Effector memory CD8-positive, alpha-beta T cell (primary cell): ENCODE results near the gene RABGAP1L.
"Not testable (repeated sequence)": the region's sequence is repeated elsewhere in the genome, so short reads cannot be mapped to it uniquely, and the experiment has no call there.

Experiments used
- ATAC-seq: fragments of 150-1000 bp; cut with Tn5 transposase; replicated peaks from 2 replicates; pipeline ENCODE4 v1.10.0; 2021; ENCODE audit warnings: mild to moderate bottlenecking, moderate library complexity
- DNase-seq, 3 experiments: peaks; one replicate each; pipeline ENCODE4 v3.0.0; 2021
- H3K27ac Mint-ChIP-seq, 2 donors: one replicate each; pipeline ENCODE4 v1.8.0; 2022; ENCODE audit warnings: mild to moderate bottlenecking in 2 of 2, mixed read lengths in 2 of 2, moderate library complexity in 2 of 2
- H3K27me3 Mint-ChIP-seq, 2 donors: one replicate each; pipeline ENCODE4 v1.8.0; 2022; ENCODE audit warnings: mixed read lengths in 2 of 2
- H3K36me3 Mint-ChIP-seq: one replicate; pipeline ENCODE4 v1.8.0; 2022; ENCODE audit warnings: mild to moderate bottlenecking, moderate library complexity, mixed read lengths; ENCODE audit not compliant: insufficient read depth
- H3K4me1 Mint-ChIP-seq, 2 donors: one replicate each; pipeline ENCODE4 v1.8.0; 2022; ENCODE audit warnings: low read depth in 2 of 2, mixed read lengths in 2 of 2
- H3K4me3 Mint-ChIP-seq, 2 donors: one replicate each; pipeline ENCODE4 v1.8.0; 2022; ENCODE audit warnings: mild to moderate bottlenecking in 2 of 2, mixed read lengths in 2 of 2, moderate library complexity in 2 of 2
- H3K9me3 Mint-ChIP-seq, 2 donors: one replicate each; pipeline ENCODE4 v1.8.0; 2022; ENCODE audit warnings: mixed read lengths in 2 of 2

Gene RABGAP1L

GRCh38 chr1:174408146-174408545, 248.8 kb downstream of the RABGAP1L start:
- DNase-seq (no peak), ATAC-seq (no peak)
- Mint-ChIP-seq H3K9me3 (peaks cover 0 to 16% of the 10 kb centered on the region in 2 donors), H3K27ac (no peak overlapping the region), H3K4me3 (no peak overlapping the region), H3K4me1 (peaks cover 19 to 44% of the 10 kb centered on the region in 2 donors), H3K27me3 (no peaks in the 10 kb centered on the region), H3K36me3 (no peaks in the 10 kb centered on the region)

GRCh38 chr1:174409801-174410200, 250.5 kb downstream of the RABGAP1L start:
- not testable (repeated sequence) for DNase-seq, H3K4me3 Mint-ChIP-seq, H3K27me3 Mint-ChIP-seq, H3K36me3 Mint-ChIP-seq, H3K27ac Mint-ChIP-seq, ATAC-seq
- Mint-ChIP-seq H3K4me1 (peaks cover 30 to 57% of the 10 kb centered on the region in 2 donors), H3K9me3 (peaks cover 0 to 16% of the 10 kb centered on the region in 2 donors)

GRCh38 chr1:174413632-174414031, 254.3 kb downstream of the RABGAP1L start:
- Mint-ChIP-seq H3K9me3 (peaks cover 0 to 16% of the 10 kb centered on the region in 2 donors), H3K4me3 (peak overlapping the region in 1 of 2 donors; percentile 58), H3K36me3 (no peaks in the 10 kb centered on the region), H3K27ac (peak overlapping the region; percentile 6 to 75), H3K27me3 (no peaks in the 10 kb centered on the region), H3K4me1 (peaks cover 31 to 58% of the 10 kb centered on the region in 2 donors)
- ATAC-seq (no peak), DNase-seq (no peak)

GRCh38 chr1:174414203-174414602, 254.9 kb downstream of the RABGAP1L start:
- Mint-ChIP-seq H3K4me1 (peaks cover 33 to 55% of the 10 kb centered on the region in 2 donors), H3K4me3 (peak overlapping the region; percentile 67 to 70), H3K9me3 (peaks cover 0 to 16% of the 10 kb centered on the region in 2 donors), H3K27ac (peak overlapping the region; percentile 75 to 82), H3K27me3 (no peaks in the 10 kb centered on the region), H3K36me3 (no peaks in the 10 kb centered on the region)
- no peak for ATAC-seq
- no peak for DNase-seq

- Mint-ChIP-seq H3K36me3 (no peaks in the 10 kb centered on the region), H3K9me3 (peaks cover 0 to 16% of the 10 kb centered on the region in 2 donors), H3K4me3 (no peak overlapping the region), H3K27ac (peak overlapping the region in 1 of 2 donors; percentile 51), H3K4me1 (peaks cover 32 to 50% of the 10 kb centered on the region in 2 donors), H3K27me3 (no peaks in the 10 kb centered on the region)
- no peak for DNase-seq
- ATAC-seq = no peak
These were observed 256.2 kb downstream of the RABGAP1L start for GRCh38 chr1:174415506-174415905.

- no peak for ATAC-seq
- Mint-ChIP-seq H3K4me3 (no peak overlapping the region), H3K9me3 (no peaks in the 10 kb centered on the region), H3K27me3 (no peaks in the 10 kb centered on the region), H3K27ac (no peak overlapping the region), H3K4me1 (peaks cover 16 to 31% of the 10 kb centered on the region in 2 donors), H3K36me3 (no peaks in the 10 kb centered on the region)
- no peak for DNase-seq
These were observed 258.6 kb downstream of the RABGAP1L start for GRCh38 chr1:174417921-174418320.

- H3K4me3 Mint-ChIP-seq = no peak overlapping the region
- H3K4me1 Mint-ChIP-seq = peaks cover 2 to 21% of the 10 kb centered on the region in 2 donors
- no peak overlapping the region for H3K27ac Mint-ChIP-seq
- ATAC-seq (no peak), DNase-seq (no peak)
- H3K27me3 Mint-ChIP-seq = no peaks in the 10 kb centered on the region
- H3K36me3 Mint-ChIP-seq = peaks cover under 1% of the 10 kb centered on the region
- H3K9me3 Mint-ChIP-seq = no peaks in the 10 kb centered on the region
These were observed 265.8 kb downstream of the RABGAP1L start for GRCh38 chr1:174425121-174425520.

GRCh38 chr1:174426153-174426552, 266.8 kb downstream of the RABGAP1L start:
- Mint-ChIP-seq H3K27ac (no peak overlapping the region), H3K36me3 (peaks cover 3% of the 10 kb centered on the region), H3K27me3 (no peaks in the 10 kb centered on the region), H3K4me3 (no peak overlapping the region), H3K9me3 (no peaks in the 10 kb centered on the region), H3K4me1 (peaks cover 2 to 21% of the 10 kb centered on the region in 2 donors)
- DNase-seq (no peak), ATAC-seq (no peak)

GRCh38 chr1:174428033-174428432, 268.7 kb downstream of the RABGAP1L start:
- DNase-seq = no peak
- Mint-ChIP-seq H3K27ac (no peak overlapping the region), H3K27me3 (no peaks in the 10 kb centered on the region)

GRCh38 chr1:174428739-174429138, 269.4 kb downstream of the RABGAP1L start:
- Mint-ChIP-seq H3K27me3 (no peaks in the 10 kb centered on the region), H3K27ac (no peak overlapping the region), H3K4me3 (no peak overlapping the region), H3K9me3 (no peaks in the 10 kb centered on the region), H3K4me1 (peaks cover 2 to 19% of the 10 kb centered on the region in 2 donors), H3K36me3 (peaks cover 3% of the 10 kb centered on the region)
- DNase-seq = no peak
- no peak for ATAC-seq

More at GRCh38 chr1:174428033-174428432, 268.7 kb downstream of the RABGAP1L start:
- Mint-ChIP-seq H3K9me3 (no peaks in the 10 kb centered on the region), H3K4me3 (no peak overlapping the region), H3K4me1 (peaks cover 2 to 22% of the 10 kb centered on the region in 2 donors), H3K36me3 (peaks cover 3% of the 10 kb centered on the region)
- ATAC-seq = no peak

- DNase-seq (no peak), ATAC-seq (no peak)
- Mint-ChIP-seq H3K36me3 (peaks cover 3% of the 10 kb centered on the region), H3K9me3 (no peaks in the 10 kb centered on the region), H3K27ac (no peak overlapping the region), H3K27me3 (no peaks in the 10 kb centered on the region), H3K4me1 (peaks cover 2 to 21% of the 10 kb centered on the region in 2 donors), H3K4me3 (no peak overlapping the region)
These were observed 274.1 kb downstream of the RABGAP1L start for GRCh38 chr1:174433451-174433850.

GRCh38 chr1:174445351-174445750, 286.0 kb downstream of the RABGAP1L start:
- H3K27ac Mint-ChIP-seq = no peak overlapping the region
- ATAC-seq (no peak), DNase-seq (no peak)
- no peaks in the 10 kb centered on the region for H3K27me3 Mint-ChIP-seq
- H3K36me3 Mint-ChIP-seq = peaks cover 3% of the 10 kb centered on the region
- H3K9me3 Mint-ChIP-seq = no peaks in the 10 kb centered on the region
- H3K4me1 Mint-ChIP-seq = peaks cover 11 to 24% of the 10 kb centered on the region in 2 donors
- H3K4me3 Mint-ChIP-seq = no peak overlapping the region

GRCh38 chr1:174445817-174446216, 286.5 kb downstream of the RABGAP1L start:
- Mint-ChIP-seq H3K4me3 (no peak overlapping the region), H3K9me3 (no peaks in the 10 kb centered on the region), H3K27ac (peak overlapping the region in 1 of 2 donors; percentile 63), H3K27me3 (no peaks in the 10 kb centered on the region), H3K4me1 (peaks cover 11 to 24% of the 10 kb centered on the region in 2 donors), H3K36me3 (peaks cover 3% of the 10 kb centered on the region)
- ATAC-seq (no peak), DNase-seq (no peak)

- DNase-seq = no peak
- H3K27me3 Mint-ChIP-seq = no peaks in the 10 kb centered on the region
- ATAC-seq = no peak
- peaks cover 11 to 27% of the 10 kb centered on the region in 2 donors for H3K4me1 Mint-ChIP-seq
- H3K27ac Mint-ChIP-seq = no peak within 1 kb of the TSS
- peaks cover 3% of the 10 kb centered on the region for H3K36me3 Mint-ChIP-seq
- H3K9me3 Mint-ChIP-seq = no peaks in the 10 kb centered on the region
- H3K4me3 Mint-ChIP-seq = no peak within 1 kb of the TSS
These were observed 288.7 kb downstream of the RABGAP1L start, which contains the start of gene GPR52 for GRCh38 chr1:174447866-174448530. Gene GPR52 (plus strand): TSS chr1:174447964. CDS start chr1:174448112, 148 bp downstream.
